Activated T-cell treated with anti-CD3 and anti-CD28 coated beads, Interleukin-2, amount 50 U/mL, for 4 hours (primary cell): Measurements from ENCODE around the gene SNAPC5. TPM values are rescaled to one million over a fixed set of nuclear protein-coding genes. Genes with fewer than 3 reads are reported as not detected.
"Not testable (repeated sequence)": the region's sequence is repeated elsewhere in the genome, so short reads cannot be mapped to it uniquely, and the experiment has no call there.

ENCODE experiments used
- ATAC-seq, 2 donors: fragments of 200-7000 bp; cut with Tn5 transposase; one replicate each; pipeline ENCODE4 v1.10.0; 2021
- DNase-seq: peaks from one replicate; pipeline ENCODE4 v3.0.0-alpha.2; 2020
- H3K27me3 Mint-ChIP-seq: one replicate; pipeline ENCODE4 v1.8.0; 2021; ENCODE audit warnings: low read depth, mixed read lengths
- H3K36me3 Mint-ChIP-seq: one replicate; pipeline ENCODE4 v1.8.0; 2022; ENCODE audit warnings: mixed read lengths; ENCODE audit not compliant: insufficient read depth
- H3K4me1 Mint-ChIP-seq: one replicate; pipeline ENCODE4 v1.8.0; 2021; ENCODE audit warnings: low read depth, mixed read lengths
- H3K4me3 Mint-ChIP-seq: one replicate; pipeline ENCODE4 v1.8.0; 2021; ENCODE audit warnings: mild to moderate bottlenecking, moderate library complexity, mixed read lengths
- H3K9me3 Mint-ChIP-seq: one replicate; pipeline ENCODE4 v1.8.0; 2021; ENCODE audit warnings: mixed read lengths
- total RNA-seq, 3 donors: library from RNA; stranded (reverse); gene quantifications; one replicate each; pipeline ENCODE4 v1.2.1, GENCODE V29; 2021

The SNAPC5 gene
- total RNA-seq, 3 donors from 2014 or later = 45.2 to 59.9 (median 53.3) TPM

DNA sequence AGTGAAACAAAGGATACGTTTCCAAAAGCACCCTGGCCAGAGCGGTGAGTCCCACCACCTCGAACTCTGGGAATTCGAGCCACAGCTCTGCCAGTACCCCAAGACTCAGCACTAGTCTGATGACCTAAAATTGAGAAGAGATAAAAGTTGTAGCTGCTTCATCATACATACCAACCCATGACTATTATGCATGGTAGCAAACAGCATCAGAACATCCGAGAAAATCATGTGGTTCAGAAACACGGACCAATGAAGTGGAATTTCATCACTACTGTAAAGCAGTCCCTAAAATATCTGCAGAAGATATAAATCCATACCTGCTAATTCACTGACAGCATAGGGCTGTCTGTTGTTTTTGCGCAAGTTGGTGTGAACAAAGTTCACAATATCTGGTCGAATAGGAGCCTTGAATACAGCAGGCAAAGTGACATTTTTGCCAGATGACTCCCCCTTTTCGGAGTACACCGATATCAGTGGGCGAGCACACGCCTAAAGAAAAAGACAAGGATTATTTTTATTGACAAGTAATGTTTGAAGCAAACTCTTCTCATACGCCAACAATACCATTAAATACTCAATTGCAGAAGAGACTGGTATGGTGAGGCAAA, 5.6 kb upstream of the SNAPC5 start:
- Mint-ChIP-seq H3K4me3 (peak overlapping the region; percentile 93), H3K4me1 (peaks cover 47% of the 10 kb centered on the region), H3K36me3 (peaks cover 58% of the 10 kb centered on the region)
- H3K27me3 Mint-ChIP-seq, ATAC-seq, DNase-seq, H3K9me3 Mint-ChIP-seq: not testable (repeated sequence)

DNA sequence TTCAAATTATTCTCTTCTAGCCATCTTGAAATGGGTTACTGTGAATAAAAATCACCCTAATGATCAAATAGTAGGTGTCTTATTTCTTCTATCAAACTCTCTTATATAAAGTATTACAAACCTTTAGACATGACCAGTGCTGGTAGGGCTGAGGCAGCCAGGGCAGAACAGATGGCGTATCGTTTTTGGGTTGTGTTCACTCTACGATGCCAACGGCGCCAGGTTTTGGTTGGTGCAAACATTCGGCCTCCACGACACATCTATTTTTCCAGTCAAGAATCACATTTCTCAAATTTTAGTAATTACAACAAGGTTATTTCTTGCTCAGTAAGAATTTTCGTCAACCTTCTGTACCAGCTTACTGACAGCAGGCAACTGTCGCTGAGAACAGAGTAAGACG, 4.9 kb upstream of the SNAPC5 start:
- no peak for ATAC-seq
- Mint-ChIP-seq H3K4me1 (peaks cover 50% of the 10 kb centered on the region), H3K4me3 (peak overlapping the region; percentile 93), H3K27me3 (no peaks in the 10 kb centered on the region), H3K36me3 (peaks cover 63% of the 10 kb centered on the region), H3K9me3 (no peaks in the 10 kb centered on the region)
- no peak for DNase-seq

DNA sequence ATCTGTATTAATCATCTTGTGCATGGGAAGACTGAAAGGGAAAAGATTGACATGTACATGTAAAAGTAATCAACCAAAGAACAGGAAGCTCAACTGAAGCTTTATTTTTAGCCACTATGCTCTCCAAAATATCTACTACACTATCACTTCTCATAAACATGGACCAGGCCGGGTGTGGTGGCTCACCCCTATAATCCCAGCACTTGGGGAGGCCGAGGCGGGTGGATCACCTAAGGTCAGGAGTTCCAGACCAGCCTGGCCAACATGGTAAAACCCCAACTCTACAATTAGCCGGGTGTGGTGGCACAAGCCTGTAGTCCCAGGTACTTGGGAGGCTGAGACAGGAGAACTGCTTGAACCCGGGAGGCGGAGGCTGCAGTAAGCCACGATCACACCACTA, 2.8 kb upstream of the SNAPC5 start:
- Mint-ChIP-seq H3K4me3 (peak overlapping the region; percentile 93), H3K36me3 (peaks cover 75% of the 10 kb centered on the region), H3K4me1 (peaks cover 50% of the 10 kb centered on the region)
- not testable (repeated sequence) for H3K27me3 Mint-ChIP-seq, ATAC-seq, H3K9me3 Mint-ChIP-seq, DNase-seq

DNA sequence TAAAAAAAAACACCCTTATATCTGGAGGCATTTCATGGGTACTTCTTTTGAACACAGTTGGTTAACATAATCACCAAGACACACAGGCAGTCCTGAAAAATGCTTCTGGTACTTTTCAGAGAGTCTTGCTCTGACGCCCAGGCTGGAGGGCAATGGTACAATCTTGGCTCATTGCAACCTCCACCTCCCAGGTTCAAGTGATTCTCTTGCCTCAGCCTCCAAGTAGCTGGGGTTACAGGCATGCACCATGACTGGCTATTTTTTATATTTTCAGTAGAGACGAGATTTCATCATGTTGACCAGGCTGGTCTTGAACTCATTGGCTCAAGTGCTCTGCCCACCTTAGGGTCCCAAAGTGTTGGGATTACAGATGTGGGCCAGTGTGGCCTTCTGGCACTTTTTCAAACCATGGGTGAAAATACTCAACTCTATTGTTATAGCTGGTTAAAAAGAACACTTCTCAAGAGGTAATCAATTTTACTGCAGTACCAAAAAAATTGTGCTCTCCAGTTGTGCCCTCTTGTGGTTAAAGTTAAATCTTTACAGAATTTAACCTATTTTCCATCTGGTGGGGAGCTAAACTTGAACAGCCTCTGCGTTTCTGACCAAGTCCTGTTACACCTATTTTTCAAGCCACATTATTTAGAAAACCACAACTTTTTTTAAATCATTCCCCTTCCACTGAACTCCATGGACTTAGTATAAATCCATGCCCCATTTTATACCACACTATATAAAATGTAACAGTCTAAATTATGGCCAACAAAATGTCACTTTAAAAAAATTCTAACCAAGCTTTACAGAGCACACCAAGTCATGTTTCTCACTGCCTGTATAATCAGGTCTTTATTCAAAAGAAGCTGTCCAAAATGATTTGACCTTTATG, 1.2 kb upstream of the SNAPC5 start:
- ATAC-seq (no peak), DNase-seq (no peak)
- Mint-ChIP-seq H3K9me3 (no peaks in the 10 kb centered on the region), H3K36me3 (peaks cover 79% of the 10 kb centered on the region), H3K27me3 (no peaks in the 10 kb centered on the region), H3K4me1 (peaks cover 60% of the 10 kb centered on the region), H3K4me3 (peak overlapping the region; percentile 97)

DNA sequence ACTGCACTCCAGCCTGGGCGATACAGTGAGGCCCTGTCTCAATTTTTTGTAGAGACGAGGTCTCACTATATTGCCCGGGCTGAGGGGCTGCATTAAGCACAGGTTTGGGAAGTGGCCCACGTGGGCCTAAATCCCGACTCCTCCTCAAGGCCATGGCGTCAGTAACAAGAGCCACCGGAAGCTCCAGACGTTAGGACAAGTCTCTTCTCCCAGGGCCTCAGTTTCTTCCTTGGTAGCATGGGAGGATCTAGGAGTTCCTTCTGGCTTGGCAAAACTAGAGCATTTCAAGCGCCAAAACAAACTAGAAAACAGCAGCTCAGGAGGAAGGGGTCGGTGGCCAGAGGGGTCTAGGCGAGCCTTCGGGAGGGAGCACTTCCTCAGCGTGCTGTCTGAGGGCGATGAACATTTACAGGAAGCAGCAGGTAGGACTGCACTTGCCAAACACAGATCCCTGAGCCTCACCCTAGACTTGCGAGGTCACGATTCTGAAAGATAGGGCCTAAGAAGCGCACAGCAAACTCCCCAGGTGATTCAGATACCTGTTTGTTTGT, 536 bp downstream of the SNAPC5 start:
- Mint-ChIP-seq H3K4me3 (peak overlapping the region; percentile 97), H3K36me3 (peaks cover 70% of the 10 kb centered on the region), H3K27me3 (no peaks in the 10 kb centered on the region), H3K4me1 (peaks cover 51% of the 10 kb centered on the region), H3K9me3 (no peaks in the 10 kb centered on the region)
- DNase-seq (no peak), ATAC-seq (peak; percentile 19 to 23)

DNA sequence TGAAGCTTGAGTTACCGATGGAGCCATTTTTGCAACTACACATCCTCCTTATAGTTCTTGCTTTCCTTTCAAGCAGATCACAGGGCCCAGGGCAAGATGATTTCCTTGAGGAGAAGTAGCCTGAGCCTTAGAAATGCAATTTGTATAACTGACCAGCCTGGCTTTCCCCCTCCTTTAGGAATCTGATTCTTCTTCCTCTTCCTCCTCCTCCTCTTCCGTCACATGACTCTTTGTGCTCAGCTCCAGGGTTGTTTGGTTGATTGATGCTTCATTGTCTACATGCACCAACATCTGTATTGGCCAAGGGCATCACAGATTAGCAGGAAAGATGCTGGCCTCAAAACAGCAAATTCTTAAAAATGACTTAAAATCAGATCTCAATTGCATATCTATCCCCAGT, 3.3 kb downstream of the SNAPC5 start:
- Mint-ChIP-seq H3K27me3 (no peaks in the 10 kb centered on the region), H3K36me3 (peaks cover 48% of the 10 kb centered on the region), H3K9me3 (no peaks in the 10 kb centered on the region), H3K4me3 (peak overlapping the region; percentile 5), H3K4me1 (peaks cover 32% of the 10 kb centered on the region)
- DNase-seq = no peak
- no peak for ATAC-seq

DNA sequence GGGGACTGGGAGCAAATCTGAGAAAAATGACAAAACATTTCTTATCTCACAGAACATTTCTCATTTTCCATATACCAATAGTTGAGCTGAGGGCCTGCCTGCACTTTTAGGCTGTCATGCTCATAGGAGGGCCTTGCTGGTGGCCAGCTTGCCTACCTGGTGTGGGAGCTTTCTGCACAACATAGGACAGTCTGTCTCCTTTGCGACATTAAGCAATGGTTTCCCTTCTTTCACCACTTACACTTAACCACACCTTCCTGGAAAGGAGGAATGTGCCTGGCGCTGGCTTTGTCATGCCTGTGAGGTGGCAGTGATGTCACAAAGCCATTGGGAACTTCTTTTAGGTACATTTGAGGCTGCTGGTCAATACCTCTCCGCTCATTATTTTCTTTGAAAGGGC, 5.7 kb downstream of the SNAPC5 start:
- ATAC-seq = no peak
- Mint-ChIP-seq H3K4me3 (no peak overlapping the region), H3K36me3 (peaks cover 28% of the 10 kb centered on the region)

DNA sequence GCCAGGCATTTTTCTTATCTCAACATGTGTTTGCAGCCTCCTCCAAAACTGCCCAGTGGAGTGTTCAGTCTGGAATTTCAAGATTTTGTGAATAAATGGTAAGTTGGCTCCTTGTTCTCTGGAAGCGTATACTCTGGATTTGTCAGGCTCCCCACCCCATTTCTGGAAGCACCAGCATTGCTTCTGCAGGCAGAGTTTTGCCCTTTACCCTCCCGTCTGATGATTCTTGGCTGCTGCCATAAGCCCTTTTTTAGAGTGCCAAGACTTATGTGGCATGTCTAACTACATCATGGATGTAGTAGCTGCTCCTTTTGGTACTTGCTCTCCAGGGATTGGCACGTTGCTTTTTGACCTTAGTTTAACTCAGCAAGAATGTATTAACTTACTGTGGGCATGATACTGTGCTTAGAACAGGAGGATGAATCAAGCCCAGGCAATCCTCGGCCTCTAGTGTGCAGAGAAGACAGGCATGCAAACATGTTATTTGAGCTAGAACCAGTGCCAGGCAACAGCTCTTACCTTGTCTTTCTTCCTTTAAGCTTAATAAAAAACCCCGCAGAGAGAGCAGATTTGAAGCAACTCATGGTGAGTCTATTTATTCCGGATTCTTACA, 8.3 kb downstream of the SNAPC5 start:
- no peaks in the 10 kb centered on the region for H3K27me3 Mint-ChIP-seq
- no peak overlapping the region for H3K4me3 Mint-ChIP-seq
- H3K9me3 Mint-ChIP-seq = no peaks in the 10 kb centered on the region
- peaks cover 21% of the 10 kb centered on the region for H3K36me3 Mint-ChIP-seq
- DNase-seq (no peak), ATAC-seq (no peak)
- H3K4me1 Mint-ChIP-seq = peaks cover 7% of the 10 kb centered on the region

More for the DNA sequence above, 5.7 kb downstream of the SNAPC5 start:
- Mint-ChIP-seq H3K4me1 (peaks cover 22% of the 10 kb centered on the region), H3K9me3 (no peaks in the 10 kb centered on the region), H3K27me3 (no peaks in the 10 kb centered on the region)
- no peak for DNase-seq

DNA sequence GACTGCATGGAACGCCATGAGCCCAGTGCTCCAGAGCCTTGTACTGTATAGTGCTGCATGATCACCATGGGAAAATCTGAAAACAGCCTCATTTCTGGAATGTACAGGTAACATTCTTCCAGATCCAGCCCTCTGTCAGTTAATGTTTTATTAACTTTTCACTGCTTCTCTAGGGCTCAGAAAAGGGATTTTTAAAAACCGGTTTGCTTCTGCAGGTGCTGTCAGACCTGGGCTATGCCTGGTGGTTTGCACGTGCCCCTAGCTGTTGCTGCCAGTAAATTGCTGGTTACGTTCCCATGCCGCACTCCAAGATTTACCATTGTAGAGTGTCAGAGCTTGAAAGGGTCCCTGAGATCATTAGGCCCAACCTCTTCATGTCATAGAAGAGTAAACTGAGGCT, 9.0 kb downstream of the SNAPC5 start:
- H3K36me3 Mint-ChIP-seq = peaks cover 15% of the 10 kb centered on the region
- DNase-seq (no peak), ATAC-seq (no peak)
- H3K4me3 Mint-ChIP-seq = no peak overlapping the region
- no peaks in the 10 kb centered on the region for H3K27me3 Mint-ChIP-seq
- peaks cover 3% of the 10 kb centered on the region for H3K4me1 Mint-ChIP-seq
- H3K9me3 Mint-ChIP-seq = no peaks in the 10 kb centered on the region

DNA sequence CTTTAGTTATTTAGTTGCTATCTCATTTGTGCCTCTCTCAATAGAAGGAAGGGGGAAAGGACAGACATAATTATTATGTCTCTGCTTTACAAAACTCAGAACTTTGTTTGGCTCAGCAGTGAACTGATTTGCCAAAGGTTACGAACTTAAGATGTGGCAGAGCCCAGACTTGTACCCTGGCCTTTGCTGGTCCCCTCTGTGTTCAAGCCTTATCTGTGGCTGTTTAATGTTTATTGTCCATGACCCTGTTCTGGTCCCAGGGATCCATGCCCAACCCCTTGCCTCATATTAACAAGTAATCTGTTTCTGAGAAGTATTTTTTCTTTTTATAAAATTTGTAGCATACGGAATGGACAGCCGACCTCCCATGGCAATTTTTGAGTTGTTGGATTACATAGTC, 10.7 kb downstream of the SNAPC5 start:
- no peak overlapping the region for H3K4me3 Mint-ChIP-seq
- H3K4me1 Mint-ChIP-seq = peaks cover 3% of the 10 kb centered on the region
- DNase-seq = no peak
- H3K9me3 Mint-ChIP-seq = no peaks in the 10 kb centered on the region
- ATAC-seq = no peak
- no peaks in the 10 kb centered on the region for H3K27me3 Mint-ChIP-seq
- H3K36me3 Mint-ChIP-seq = peaks cover 19% of the 10 kb centered on the region

DNA sequence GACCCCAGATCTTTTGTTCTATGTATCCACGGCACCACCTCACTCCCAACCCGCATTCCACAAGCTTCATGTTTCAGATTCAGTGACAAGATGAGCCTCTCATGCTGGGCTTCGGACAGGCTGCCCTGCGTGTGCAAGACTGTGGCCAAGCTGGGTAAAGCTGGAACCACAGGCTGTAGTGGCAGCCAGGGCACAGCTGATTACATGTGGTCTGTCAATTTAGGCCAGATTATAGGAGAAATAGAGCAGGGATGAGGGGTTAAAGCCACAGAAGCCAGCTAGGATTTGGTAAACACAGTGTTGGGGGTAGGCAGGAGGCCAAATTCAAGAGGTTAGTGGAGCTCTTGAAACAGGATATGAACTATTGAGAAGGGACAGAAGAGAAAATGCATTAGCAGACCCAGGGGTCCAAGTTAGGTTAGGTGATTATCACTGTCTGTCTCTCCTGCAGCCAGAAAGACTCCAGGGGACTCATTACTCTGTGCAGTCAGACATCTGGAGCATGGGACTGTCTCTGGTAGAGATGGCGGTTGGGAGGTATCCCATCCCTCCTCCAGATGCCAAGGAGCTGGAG, 12.9 kb downstream of the SNAPC5 start:
- Mint-ChIP-seq H3K27me3 (no peaks in the 10 kb centered on the region), H3K4me1 (peaks cover 3% of the 10 kb centered on the region), H3K9me3 (no peaks in the 10 kb centered on the region), H3K4me3 (no peak overlapping the region), H3K36me3 (peaks cover 25% of the 10 kb centered on the region)
- no peak for DNase-seq
- no peak for ATAC-seq

DNA sequence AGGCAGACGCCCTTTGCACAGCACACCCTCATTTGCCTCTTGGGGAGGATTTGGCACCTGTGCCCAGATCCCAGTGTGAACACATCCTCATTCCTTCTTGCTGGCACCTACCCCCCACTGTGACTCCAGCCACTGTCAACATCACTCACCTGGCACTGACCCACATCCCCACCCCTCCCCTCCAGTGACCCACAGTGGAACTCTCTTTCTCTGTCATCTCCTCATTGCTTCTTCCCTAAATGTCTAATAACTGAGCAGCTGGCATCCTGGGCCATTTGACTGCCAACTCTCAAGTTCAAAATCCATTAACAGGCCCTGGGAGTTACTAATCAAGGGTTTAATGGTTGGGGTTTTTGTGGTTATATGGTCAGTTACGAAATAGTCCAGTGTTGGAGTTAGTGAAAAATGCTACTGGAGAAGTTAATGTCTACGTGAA, 14.4 kb downstream of the SNAPC5 start:
- no peak overlapping the region for H3K4me3 Mint-ChIP-seq
- no peak for ATAC-seq

DNA sequence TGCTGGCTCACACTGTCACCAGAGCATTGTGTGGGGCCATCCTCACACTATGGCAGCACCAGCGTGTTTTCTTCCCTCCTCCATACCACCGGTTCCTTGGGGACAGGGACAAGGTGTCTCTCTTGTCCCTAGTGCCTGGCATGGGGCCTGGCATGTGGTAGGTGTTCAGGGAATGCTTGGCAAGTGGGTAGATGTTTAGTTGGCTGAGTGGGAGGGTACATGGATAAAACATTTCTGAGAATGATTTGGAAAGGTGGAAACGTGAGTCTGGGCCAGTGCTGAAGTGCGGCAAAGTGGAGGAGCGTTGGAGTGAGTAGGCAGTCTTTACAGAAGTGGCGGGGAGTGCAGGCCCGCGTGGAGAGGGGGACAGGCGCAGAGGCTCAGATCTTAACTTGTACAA, 15.0 kb downstream of the SNAPC5 start:
- Mint-ChIP-seq H3K36me3 (peaks cover 29% of the 10 kb centered on the region), H3K4me3 (no peak overlapping the region), H3K9me3 (no peaks in the 10 kb centered on the region), H3K4me1 (no peaks in the 10 kb centered on the region), H3K27me3 (no peaks in the 10 kb centered on the region)
- DNase-seq = no peak
- no peak for ATAC-seq

More for the DNA sequence above, 14.4 kb downstream of the SNAPC5 start:
- Mint-ChIP-seq H3K4me1 (no peaks in the 10 kb centered on the region), H3K9me3 (no peaks in the 10 kb centered on the region), H3K27me3 (no peaks in the 10 kb centered on the region), H3K36me3 (peaks cover 29% of the 10 kb centered on the region)
- DNase-seq = no peak
